Stimulated activated CD8-positive, alpha-beta memory T cell treated with anti-CD3 and anti-CD28 coated beads, Interleukin-2, amount 100 ng/mL, for 1 hour (primary cell): Measurements from ENCODE around the gene RGS7BP.

ENCODE experiments used
- DNase-seq, 2 donors: peaks; one replicate each; pipeline ENCODE4 v3.0.0-alpha.2; 2020; ENCODE audit warnings: low read depth in 2 of 2

The RGS7BP gene

DNA sequence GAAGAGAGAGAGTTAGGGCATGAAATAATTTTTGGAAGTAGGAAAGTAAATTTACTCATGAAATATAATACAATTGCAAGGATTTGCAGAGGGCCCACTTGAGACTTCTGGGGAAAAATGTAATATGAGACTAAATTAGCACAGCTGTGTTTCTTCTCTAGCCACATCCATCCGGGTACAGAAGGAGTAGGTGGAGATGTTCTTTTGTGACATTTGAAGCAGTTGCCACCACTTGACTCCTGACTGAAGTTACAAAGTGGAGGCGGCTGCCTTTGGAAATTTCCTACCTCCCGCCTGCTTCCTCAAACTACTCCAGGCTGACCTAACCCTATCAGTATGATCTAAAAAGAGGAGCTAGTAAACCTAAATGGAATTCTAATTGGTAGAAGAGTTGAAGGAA is 126.4 kb downstream of the RGS7BP start:
- no peak for DNase-seq

DNA sequence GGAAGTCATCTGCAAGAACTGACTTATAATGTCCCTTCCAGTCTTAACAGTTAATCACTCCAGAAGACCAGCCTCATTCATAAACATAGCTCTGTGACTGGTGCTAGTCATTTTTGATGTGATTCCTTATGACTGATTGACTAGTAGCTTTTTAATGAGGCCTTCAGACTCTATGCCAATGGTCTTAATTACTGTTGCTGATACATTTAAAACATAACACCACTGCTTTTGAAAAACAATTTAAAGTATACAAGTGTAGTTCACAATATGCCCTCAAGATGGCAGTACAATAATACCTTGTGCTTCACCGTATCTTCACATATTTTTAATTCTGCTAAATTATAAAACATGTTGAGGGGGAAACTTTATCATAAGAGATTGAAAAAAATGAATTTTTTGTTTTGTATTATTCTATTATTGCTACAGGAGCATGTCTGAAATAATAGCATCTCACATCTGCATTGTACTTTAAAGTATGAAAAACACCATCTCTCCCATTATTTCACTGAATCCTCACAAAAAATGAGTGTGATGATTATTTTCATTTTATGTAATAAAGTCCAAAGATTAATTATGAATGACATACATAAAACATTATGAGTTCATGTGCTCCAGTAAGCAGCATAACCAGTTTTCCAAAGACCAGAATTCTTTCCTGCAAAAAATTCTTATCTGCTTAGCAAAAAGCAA is 129.3 kb downstream of the RGS7BP start:
- DNase-seq: no peak

DNA sequence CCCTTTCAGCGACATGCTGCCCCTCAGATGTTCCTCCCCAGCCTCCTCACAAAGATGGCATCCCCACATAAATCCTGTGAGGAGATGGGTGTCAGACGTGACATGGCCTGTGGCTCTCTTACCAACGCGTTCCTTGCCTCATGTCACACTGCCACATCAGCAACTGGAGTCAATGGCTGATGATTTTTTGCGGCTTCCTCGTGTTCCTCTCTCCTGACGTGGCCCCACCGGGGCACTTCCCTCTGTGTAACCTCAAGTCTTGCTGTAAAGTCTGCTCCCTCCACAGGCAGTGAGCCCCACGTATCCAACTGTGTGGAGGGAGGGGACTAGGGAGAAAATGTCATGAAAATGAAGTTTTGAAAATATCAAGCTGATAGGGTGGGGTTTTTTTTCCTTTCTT is 131.3 kb downstream of the RGS7BP start:
- DNase-seq: no peak

DNA sequence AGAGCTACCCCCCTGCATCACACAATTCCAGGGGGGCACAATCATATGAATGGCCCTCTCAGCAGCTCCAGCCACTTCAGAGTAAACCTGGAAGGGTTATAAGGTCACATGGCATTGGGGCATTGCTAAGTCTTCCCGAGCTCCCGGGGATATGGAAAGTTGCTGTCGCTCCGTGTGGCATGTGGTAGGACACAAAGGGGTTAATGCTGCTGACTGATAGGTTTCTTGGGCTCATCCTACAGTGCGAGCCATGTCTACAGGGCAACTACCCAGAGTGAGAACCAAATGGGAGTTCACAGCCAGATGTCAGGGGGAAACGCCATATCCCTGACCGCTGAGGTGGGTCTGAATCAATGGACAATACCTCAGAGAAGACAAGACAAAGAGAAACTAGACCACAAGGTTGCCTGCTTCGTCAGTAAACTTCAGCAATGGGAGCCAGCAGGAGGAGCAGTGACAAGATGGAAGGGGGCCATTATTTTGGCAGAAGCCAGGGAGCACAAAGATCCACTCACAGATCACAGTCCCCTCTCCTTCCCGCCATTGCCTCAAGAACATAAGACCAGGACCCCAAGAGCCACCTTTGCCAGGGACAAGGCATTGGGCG is 132.1 kb downstream of the RGS7BP start:
- DNase-seq: no peak

DNA sequence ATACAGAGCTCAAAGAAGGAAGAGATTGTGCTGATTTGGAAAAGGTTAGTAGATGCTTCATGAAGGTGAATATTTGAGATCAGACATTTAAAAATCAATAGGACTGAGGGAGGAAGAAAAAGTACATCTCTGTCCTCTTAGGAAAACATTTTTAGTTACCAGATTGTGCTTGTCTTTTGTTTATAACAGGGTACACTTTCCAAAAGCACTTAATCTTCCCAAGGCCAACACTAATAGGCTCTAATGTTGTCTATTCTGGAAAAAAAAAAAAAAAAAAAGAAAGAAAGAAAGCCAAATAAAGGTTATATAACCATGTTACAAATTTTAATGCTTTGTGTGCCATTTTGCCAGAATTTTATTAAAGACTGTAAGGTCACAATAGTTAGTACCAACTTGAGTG is 139.0 kb downstream of the RGS7BP start:
- DNase-seq: no peak

DNA sequence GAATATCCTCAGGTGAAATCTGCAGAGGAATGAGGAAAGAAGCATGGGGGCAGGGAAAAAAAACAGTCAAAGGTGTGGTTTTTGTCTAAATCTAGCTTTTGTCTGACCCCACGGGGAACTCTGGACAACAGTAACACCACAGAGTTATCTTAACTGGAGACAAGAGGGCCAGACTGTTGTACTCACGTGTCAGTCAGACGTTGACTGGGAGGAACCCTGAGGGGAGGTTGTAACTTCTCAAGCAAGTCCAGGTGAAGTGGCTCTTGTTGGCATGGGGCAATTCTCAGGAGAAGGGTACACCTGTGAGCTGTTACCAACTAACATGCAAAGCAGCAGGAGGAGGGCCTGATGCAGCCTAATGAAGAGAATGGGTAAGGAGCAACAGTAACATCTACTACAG is 140.4 kb downstream of the RGS7BP start:
- DNase-seq: no peak

DNA sequence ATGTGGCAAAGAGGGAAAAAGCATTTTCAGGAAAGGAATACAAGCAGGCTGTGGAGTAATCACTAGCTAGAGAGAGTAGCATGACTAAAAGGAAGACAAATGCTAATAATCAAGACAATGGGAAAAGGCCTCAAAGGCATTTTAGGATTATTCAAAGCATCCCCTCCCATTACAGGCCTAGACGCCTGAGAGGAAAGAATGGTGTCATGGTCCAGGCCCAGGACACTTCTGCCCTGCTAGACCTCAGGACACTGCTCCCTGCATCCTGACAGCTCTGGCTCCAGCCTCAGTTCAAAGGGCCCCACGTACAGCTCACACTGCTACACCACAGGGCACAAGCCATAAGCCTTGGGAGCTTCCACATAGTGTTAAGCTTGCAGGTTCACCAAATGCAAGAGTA is 143.7 kb downstream of the RGS7BP start:
- no peak for DNase-seq

DNA sequence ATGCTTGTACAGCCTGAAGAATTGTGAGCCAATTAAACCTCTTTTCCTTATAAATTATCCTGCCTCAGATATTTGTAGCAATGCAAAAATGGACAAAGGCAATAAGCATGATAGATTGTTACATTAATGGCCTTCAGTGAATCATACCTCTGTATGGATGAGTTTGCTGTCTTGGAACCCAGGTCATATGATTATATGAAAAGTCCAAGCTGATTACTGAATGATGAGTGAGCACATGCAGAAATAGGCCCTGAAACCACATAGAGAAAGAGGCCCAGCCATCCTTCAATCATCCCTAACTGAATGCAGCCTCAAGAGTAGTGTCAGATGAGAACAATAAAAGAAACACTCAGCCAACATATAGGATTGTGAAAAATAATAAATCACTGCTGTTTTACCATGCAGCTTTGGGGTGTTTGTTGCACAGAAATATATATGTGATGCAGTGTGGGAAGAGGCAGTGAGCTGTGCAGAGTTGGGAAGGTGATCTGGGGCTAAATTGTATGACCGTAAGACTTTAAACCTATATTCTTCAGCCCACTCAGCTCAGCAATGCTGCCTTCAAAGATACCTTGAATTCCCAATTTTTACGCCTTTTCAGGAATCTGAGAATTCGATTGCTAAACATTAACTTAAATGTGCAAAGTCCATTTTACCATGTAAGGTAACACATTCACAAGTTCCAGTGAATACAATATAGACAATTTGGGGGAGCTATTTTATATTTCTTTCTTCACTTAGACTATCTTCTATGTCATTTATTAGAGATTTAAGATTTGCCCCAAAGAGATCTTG is 148.1 kb downstream of the RGS7BP start:
- no peak for DNase-seq

DNA sequence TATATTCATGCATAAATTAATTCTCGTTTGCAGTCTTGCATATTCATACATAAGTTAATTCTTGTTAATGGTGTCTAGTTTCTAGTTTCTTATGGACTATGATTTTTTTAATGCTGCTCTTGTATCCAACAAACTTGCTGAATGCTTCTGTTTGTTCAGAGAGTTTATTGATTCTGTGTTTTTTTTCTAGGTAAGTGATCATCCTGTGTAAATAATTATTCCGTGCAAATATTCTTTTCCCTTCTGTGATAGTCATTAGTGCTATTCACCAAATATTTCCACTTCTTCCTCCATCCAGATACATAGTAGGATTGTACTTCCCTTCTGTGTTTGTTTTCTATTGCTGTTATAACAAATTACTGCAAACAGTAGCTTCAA is 148.7 kb downstream of the RGS7BP start:
- no peak for DNase-seq

DNA sequence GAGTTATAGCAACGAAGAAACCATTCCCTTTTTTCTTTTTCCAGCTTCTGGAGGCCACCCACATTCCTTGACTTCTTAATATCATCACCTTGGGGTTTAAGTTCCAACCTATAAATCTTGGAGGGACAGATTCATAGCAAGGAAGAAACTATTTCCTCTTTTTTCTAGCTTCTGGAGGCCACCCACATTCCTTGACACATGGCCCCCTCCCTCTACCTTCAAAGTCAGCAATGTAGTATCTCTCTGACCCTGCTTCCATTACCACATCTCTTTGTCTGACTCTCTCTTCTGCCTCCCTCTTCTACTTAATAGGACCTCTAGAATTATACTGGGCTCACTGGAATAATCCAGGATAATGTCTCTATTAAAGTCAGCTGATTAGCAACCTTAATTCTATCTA is 149.8 kb downstream of the RGS7BP start:
- no peak for DNase-seq

DNA sequence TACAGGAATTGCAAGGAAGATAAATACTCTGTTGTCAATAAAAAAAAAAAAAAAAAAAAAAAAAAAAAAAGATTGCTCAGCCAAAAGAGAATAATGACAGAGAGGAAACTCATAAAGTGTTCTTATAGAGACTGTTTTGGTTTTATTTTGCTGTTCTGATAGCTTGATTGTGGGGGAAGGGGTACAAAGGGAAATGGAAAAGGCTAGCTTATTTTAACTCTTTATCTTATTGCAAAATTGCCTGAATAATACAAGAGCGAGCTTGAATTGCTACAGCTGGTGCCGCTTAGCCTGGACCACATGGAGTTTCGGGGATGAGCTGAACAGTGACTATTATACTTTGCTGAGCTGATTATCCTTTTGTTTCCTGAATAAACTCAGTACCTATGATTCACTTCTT is 153.5 kb downstream of the RGS7BP start:
- DNase-seq: no peak
